Measurements from ENCODE around the gene CELF4. TPM values are rescaled to one million over a fixed set of nuclear protein-coding genes. Genes with fewer than 3 reads are reported as not detected.

CELF4 gene
- total and polyA plus RNA-seq, 2 experiments from 2014 or later, result 1.6 to 2.1 TPM

DNA sequence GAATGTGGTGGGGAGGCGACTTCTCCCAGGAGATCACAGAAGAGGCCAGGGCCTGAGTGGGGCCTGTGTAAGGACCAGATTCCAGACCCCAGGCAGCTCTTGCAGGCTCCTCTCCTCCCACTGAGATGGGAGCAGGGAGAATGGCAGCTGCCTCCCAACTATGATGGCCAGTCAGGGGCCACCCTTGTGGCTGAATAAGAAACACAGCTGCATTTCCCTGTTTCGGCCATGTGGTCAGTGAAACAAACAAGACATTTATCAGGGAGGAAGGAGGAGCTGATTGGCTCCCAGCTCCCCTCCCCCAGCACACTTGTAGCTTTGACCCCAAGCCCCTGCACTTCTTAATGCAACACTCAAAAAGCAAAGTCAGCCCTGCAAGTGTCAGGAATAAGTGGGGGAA lies 143.5 kb downstream of the CELF4 start:
- Histone ChIP-seq H3K27ac (peak overlapping the region; percentile 32), H3K9me3 (ENCODE audit: low read depth) (no peaks in the 10 kb centered on the region), H3K4me3 (no peak overlapping the region), H3K27me3 (no peaks in the 10 kb centered on the region), H3K36me3 (no peaks in the 10 kb centered on the region), H3K4me1 (ENCODE audit: low read depth) (peaks cover 16% of the 10 kb centered on the region)
- TF ChIP-seq CTCF (IDR thresholded peaks at IDR 0.05; ENCODE audit: low read depth, low read length), result no peak
- DNase-seq (ENCODE audit: low read depth in 1 of 2, low spot score in 1 of 2), result peak in 1 of 2 donors; percentile 64

- TF ChIP-seq CTCF (IDR thresholded peaks at IDR 0.05; ENCODE audit: low read depth, low read length), result no peak
Measured at GRCh38 chr18:37421341-37422077, 144.1 kb downstream of the CELF4 start.

GRCh38 chr18:37420315-37420880 lies 145.2 kb downstream of the CELF4 start:
- Histone ChIP-seq H3K36me3 (no peaks in the 10 kb centered on the region), H3K4me1 (ENCODE audit: low read depth) (peaks cover 16% of the 10 kb centered on the region), H3K9me3 (ENCODE audit: low read depth) (no peaks in the 10 kb centered on the region), H3K27ac (no peak overlapping the region), H3K27me3 (peaks cover 3% of the 10 kb centered on the region), H3K4me3 (no peak overlapping the region)
- no peak for TF ChIP-seq CTCF (IDR thresholded peaks at IDR 0.05; ENCODE audit: low read depth, low read length)
- DNase-seq (ENCODE audit: low read depth in 1 of 2, low spot score in 1 of 2), result no peak

More at GRCh38 chr18:37421341-37422077, 144.1 kb downstream of the CELF4 start:
- Histone ChIP-seq H3K4me1 (ENCODE audit: low read depth) (peaks cover 16% of the 10 kb centered on the region), H3K27me3 (peaks cover 3% of the 10 kb centered on the region), H3K36me3 (no peaks in the 10 kb centered on the region), H3K4me3 (no peak overlapping the region), H3K9me3 (ENCODE audit: low read depth) (no peaks in the 10 kb centered on the region), H3K27ac (peak overlapping the region; percentile 32)
- DNase-seq (ENCODE audit: low read depth in 1 of 2, low spot score in 1 of 2), result no peak

- no peak for DNase-seq (ENCODE audit: low read depth in 1 of 2, low spot score in 1 of 2)
- Histone ChIP-seq H3K27ac (no peak overlapping the region), H3K9me3 (ENCODE audit: low read depth) (no peaks in the 10 kb centered on the region), H3K4me1 (ENCODE audit: low read depth) (peaks cover 16% of the 10 kb centered on the region), H3K27me3 (peaks cover 3% of the 10 kb centered on the region), H3K36me3 (no peaks in the 10 kb centered on the region), H3K4me3 (no peak overlapping the region)
- no peak for TF ChIP-seq CTCF (IDR thresholded peaks at IDR 0.05; ENCODE audit: low read depth, low read length)
Measured at GRCh38 chr18:37419866-37420265, 145.7 kb downstream of the CELF4 start.

DNA sequence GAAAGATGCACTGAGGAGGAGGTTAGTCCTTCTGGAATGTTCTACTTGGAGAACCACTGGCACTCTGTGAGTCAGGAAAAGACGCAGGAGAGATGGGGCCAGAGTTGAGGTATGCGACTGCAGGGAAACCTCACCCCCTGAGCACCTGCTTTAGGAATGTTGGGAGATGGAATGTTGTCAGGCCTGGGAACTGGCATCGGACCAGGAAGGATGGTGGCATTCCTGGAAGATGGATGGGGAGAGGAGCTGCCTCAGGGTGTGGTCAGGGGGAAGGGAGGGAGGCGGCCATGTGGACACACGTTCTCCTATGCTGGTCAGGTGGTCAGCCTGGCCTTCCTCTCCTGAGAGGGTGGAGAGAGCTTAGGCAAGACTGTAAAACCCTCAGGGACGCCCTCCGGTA lies 146.3 kb downstream of the CELF4 start:
- no peak overlapping the region for H3K4me3 ChIP-seq
- H3K9me3 ChIP-seq (ENCODE audit: low read depth), result no peaks in the 10 kb centered on the region
- no peak overlapping the region for H3K27ac ChIP-seq
- H3K4me1 ChIP-seq (ENCODE audit: low read depth), result peaks cover 15% of the 10 kb centered on the region
- DNase-seq (ENCODE audit: low read depth in 1 of 2, low spot score in 1 of 2), result peak in 1 of 2 donors; percentile 28
- H3K36me3 ChIP-seq, result no peaks in the 10 kb centered on the region
- peaks cover 3% of the 10 kb centered on the region for H3K27me3 ChIP-seq
- TF ChIP-seq CTCF (IDR thresholded peaks at IDR 0.05; ENCODE audit: low read depth, low read length), result no peak
